Effector memory CD4-positive, alpha-beta T cell (primary cell): ENCODE data around the gene THUMPD2.

Experiments used
- DNase-seq, 3 donors: peaks; one replicate each; pipeline ENCODE4 v3.0.0-alpha.2; 2020
- H3K27ac ChIP-seq: 2 replicates; pipeline ENCODE4 v1.7.0; 2013; ENCODE audit warnings: mild to moderate bottlenecking, low read length, moderate library complexity; ENCODE audit not compliant: insufficient read depth, poor library complexity, severe bottlenecking
- H3K27me3 ChIP-seq: replicated peaks from 2 replicates; pipeline ENCODE4 v1.7.0; 2013; ENCODE audit warnings: mild to moderate bottlenecking, low read length; ENCODE audit not compliant: insufficient read depth, control insufficient read depth, poor library complexity, severe bottlenecking
- H3K36me3 ChIP-seq: 2 replicates; pipeline ENCODE4 v1.7.0; 2013; ENCODE audit warnings: mild to moderate bottlenecking, low read length, moderate library complexity; ENCODE audit not compliant: control insufficient read depth, insufficient read depth
- H3K4me1 ChIP-seq: 2 replicates; pipeline ENCODE4 v1.7.0; 2013; ENCODE audit warnings: low read length, mild to moderate bottlenecking; ENCODE audit not compliant: control insufficient read depth, insufficient read depth, poor library complexity, severe bottlenecking
- H3K4me3 ChIP-seq: 2 replicates; pipeline ENCODE4 v1.7.0; 2013; ENCODE audit warnings: low read length, low read depth, mild to moderate bottlenecking; ENCODE audit not compliant: insufficient read depth, poor library complexity, severe bottlenecking
- H3K9me3 ChIP-seq: 2 replicates; pipeline ENCODE4 v1.7.0; 2013; ENCODE audit warnings: mild to moderate bottlenecking, low read length, moderate library complexity; ENCODE audit not compliant: control insufficient read depth

The THUMPD2 gene

GRCh38 chr2:39786761-39787522 lies 7.9 kb upstream of the THUMPD2 start:
- H3K27me3 ChIP-seq: no peaks in the 10 kb centered on the region

GRCh38 chr2:39782591-39782990 lies 3.5 kb upstream of the THUMPD2 start:
- H3K27ac ChIP-seq: no peak overlapping the region
- H3K9me3 ChIP-seq: no peaks in the 10 kb centered on the region
- no peaks in the 10 kb centered on the region for H3K36me3 ChIP-seq
- no peaks in the 10 kb centered on the region for H3K27me3 ChIP-seq
- DNase-seq: no peak
- H3K4me1 ChIP-seq: no peaks in the 10 kb centered on the region
- no peak overlapping the region for H3K4me3 ChIP-seq

More at GRCh38 chr2:39786761-39787522, 7.9 kb upstream of the THUMPD2 start:
- Histone ChIP-seq H3K36me3 (no peaks in the 10 kb centered on the region), H3K9me3 (no peaks in the 10 kb centered on the region), H3K27ac (no peak overlapping the region), H3K4me1 (no peaks in the 10 kb centered on the region), H3K4me3 (no peak overlapping the region)
- no peak for DNase-seq

GRCh38 chr2:39781697-39782096 lies 2.6 kb upstream of the THUMPD2 start:
- DNase-seq: no peak
- no peaks in the 10 kb centered on the region for H3K36me3 ChIP-seq
- no peak overlapping the region for H3K4me3 ChIP-seq
- no peaks in the 10 kb centered on the region for H3K27me3 ChIP-seq
- no peak overlapping the region for H3K27ac ChIP-seq
- H3K4me1 ChIP-seq: no peaks in the 10 kb centered on the region
- H3K9me3 ChIP-seq: no peaks in the 10 kb centered on the region

GRCh38 chr2:39780825-39781600 lies 2.0 kb upstream of the THUMPD2 start:
- no peak overlapping the region for H3K27ac ChIP-seq
- H3K27me3 ChIP-seq: no peaks in the 10 kb centered on the region
- no peaks in the 10 kb centered on the region for H3K4me1 ChIP-seq
- H3K4me3 ChIP-seq: no peak overlapping the region
- H3K36me3 ChIP-seq: no peaks in the 10 kb centered on the region
- no peak for DNase-seq
- H3K9me3 ChIP-seq: no peaks in the 10 kb centered on the region

DNA sequence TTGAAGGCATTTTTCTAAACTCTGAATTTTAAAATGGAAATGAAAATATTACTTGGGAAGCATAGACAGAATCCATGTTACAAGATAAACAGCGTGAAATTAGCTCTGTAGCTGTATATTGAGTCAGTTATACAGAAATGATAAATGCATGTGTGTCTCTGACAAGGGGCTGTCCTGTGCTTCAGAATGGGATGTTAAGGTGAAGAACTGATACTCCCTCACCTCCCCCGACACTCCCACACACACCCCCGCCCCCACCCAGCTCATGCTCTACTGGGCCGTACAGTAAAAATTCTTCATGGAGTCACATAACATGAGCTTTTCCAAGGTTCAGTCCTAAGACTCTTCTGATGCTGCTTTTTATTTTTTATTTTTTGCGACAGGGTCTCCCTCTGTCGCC lies 869 bp upstream of the THUMPD2 start:
- Histone ChIP-seq H3K27ac (no peak overlapping the region), H3K4me1 (no peaks in the 10 kb centered on the region), H3K36me3 (no peaks in the 10 kb centered on the region), H3K27me3 (no peaks in the 10 kb centered on the region), H3K4me3 (no peak overlapping the region), H3K9me3 (no peaks in the 10 kb centered on the region)
- no peak for DNase-seq

- no peaks in the 10 kb centered on the region for H3K27me3 ChIP-seq
- H3K4me1 ChIP-seq: no peaks in the 10 kb centered on the region
- no peak for DNase-seq
- no peaks in the 10 kb centered on the region for H3K9me3 ChIP-seq
- H3K36me3 ChIP-seq: no peaks in the 10 kb centered on the region
- H3K4me3 ChIP-seq: peak overlapping the region; percentile 94
- peak overlapping the region; percentile 48 for H3K27ac ChIP-seq
Observed at GRCh38 chr2:39779341-39779851, 338 bp upstream of the THUMPD2 start.

- no peak for DNase-seq
- peak overlapping the region; percentile 94 for H3K4me3 ChIP-seq
- H3K27ac ChIP-seq: peak overlapping the region; percentile 48
- no peaks in the 10 kb centered on the region for H3K9me3 ChIP-seq
- no peaks in the 10 kb centered on the region for H3K27me3 ChIP-seq
- no peaks in the 10 kb centered on the region for H3K36me3 ChIP-seq
- no peaks in the 10 kb centered on the region for H3K4me1 ChIP-seq
Observed at GRCh38 chr2:39778233-39778632, 825 bp downstream of the THUMPD2 start.

DNA sequence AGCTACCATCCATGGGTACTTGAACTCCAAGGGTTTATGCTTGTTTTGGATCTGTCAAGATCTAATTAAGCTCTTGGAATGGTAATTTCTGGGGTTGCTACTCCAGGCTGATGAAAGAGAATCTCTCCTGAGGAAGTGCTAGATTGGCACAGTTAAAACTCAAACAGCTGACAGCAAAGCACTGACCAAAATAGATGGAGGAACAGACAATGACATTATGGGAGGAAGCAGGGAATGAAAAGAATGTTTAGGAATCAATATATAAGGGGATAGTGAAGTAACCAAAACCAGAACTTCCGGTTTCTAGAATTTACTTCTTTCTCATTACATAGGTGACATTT lies 6.3 kb downstream of the THUMPD2 start:
- Histone ChIP-seq H3K4me1 (no peaks in the 10 kb centered on the region), H3K36me3 (peaks cover 4% of the 10 kb centered on the region), H3K4me3 (no peak overlapping the region), H3K27me3 (no peaks in the 10 kb centered on the region), H3K9me3 (no peaks in the 10 kb centered on the region), H3K27ac (no peak overlapping the region)
- no peak for DNase-seq

DNA sequence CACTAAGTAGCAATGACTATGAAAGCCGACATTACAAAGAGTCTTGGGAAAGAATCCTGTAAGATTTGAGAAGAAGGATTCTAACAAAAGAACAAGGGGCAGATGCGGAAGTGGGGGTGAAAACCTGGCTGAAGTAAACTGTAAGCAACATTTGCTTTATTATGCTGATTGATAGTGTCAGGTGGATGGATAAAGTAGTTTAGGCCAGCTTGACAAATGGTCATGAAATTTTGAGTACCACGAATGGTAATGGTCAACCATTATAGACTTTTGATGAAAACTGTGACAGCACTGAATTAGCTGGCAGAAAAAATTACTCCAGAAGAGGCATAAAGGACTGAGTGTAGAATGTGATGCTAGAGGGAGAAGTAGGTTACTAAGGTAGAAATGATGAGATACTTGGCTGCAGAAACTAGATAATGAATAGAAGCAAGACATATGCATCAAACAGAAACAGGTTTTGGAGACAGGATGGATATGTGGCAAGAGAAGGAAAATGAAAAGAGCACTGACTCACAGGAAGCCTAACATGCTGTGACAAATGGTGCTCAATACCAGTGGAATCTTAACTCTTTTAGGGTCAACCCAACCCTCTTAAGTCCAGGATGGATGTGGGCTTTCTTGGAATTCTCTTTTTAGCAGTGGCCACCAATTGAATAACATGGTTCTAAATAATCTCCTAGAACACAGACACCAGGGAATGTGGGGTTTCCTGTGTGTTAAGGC lies 6.8 kb downstream of the THUMPD2 start:
- H3K4me3 ChIP-seq: no peak overlapping the region

More for the DNA sequence above, 6.8 kb downstream of the THUMPD2 start:
- H3K9me3 ChIP-seq: no peaks in the 10 kb centered on the region
- H3K27ac ChIP-seq: no peak overlapping the region
- H3K36me3 ChIP-seq: peaks cover 4% of the 10 kb centered on the region
- DNase-seq: no peak
- H3K27me3 ChIP-seq: no peaks in the 10 kb centered on the region
- H3K4me1 ChIP-seq: no peaks in the 10 kb centered on the region
